NCI-H2171 treated with DMSO at 0.1 percent for 48 hours (cell line): ENCODE results near the gene ZNF853.
"Not testable (repeated sequence)": the region's sequence is repeated elsewhere in the genome, so short reads cannot be mapped to it uniquely, and the experiment has no call there.

Experiments
- DNase-seq: peaks from one replicate; lab custom pipeline; 2025; lab: John Stamatoyannopoulos, UW

The ZNF853 gene

GRCh38 chr7:6606866-6607583 is 8.4 kb upstream of the ZNF853 start:
- no peak for DNase-seq

- DNase-seq = no peak
Observed at GRCh38 chr7:6607651-6608051, 7.8 kb upstream of the ZNF853 start.

GRCh38 chr7:6608081-6608480 is 7.3 kb upstream of the ZNF853 start:
- no peak for DNase-seq

GRCh38 chr7:6608794-6609193 is 6.6 kb upstream of the ZNF853 start:
- DNase-seq = no peak

- DNase-seq = no peak
Observed at GRCh38 chr7:6612819-6613218, 2.6 kb upstream of the ZNF853 start.

GRCh38 chr7:6613706-6614105 is 1.7 kb upstream of the ZNF853 start:
- no peak for DNase-seq

- no peak for DNase-seq
Observed at GRCh38 chr7:6615723-6616555, 529 bp downstream of the ZNF853 start.

GRCh38 chr7:6616854-6617643 is 1.6 kb downstream of the ZNF853 start:
- no peak for DNase-seq

- DNase-seq = no peak
Observed at GRCh38 chr7:6618621-6619020, 3.2 kb downstream of the ZNF853 start.

- DNase-seq = no peak
Observed at GRCh38 chr7:6619961-6620360, 4.6 kb downstream of the ZNF853 start.

- DNase-seq = peak; percentile 42
Observed at GRCh38 chr7:6621195-6622133, 6.1 kb downstream of the ZNF853 start.

- no peak for DNase-seq
Observed at GRCh38 chr7:6622134-6622710, 6.8 kb downstream of the ZNF853 start.

GRCh38 chr7:6623589-6624245 is 8.3 kb downstream of the ZNF853 start:
- DNase-seq = no peak

GRCh38 chr7:6624246-6624611 is 8.8 kb downstream of the ZNF853 start:
- DNase-seq = no peak

- DNase-seq = peak; percentile 87
Observed at GRCh38 chr7:6628045-6628444, 12.6 kb downstream of the ZNF853 start.

- no peak for DNase-seq
Observed at GRCh38 chr7:6630007-6630849, 14.8 kb downstream of the ZNF853 start.

GRCh38 chr7:6631605-6632004 is 16.2 kb downstream of the ZNF853 start:
- no peak for DNase-seq

- no peak for DNase-seq
Observed at GRCh38 chr7:6634021-6634420, 18.6 kb downstream of the ZNF853 start.

- not testable (repeated sequence) for DNase-seq
Observed at GRCh38 chr7:6634971-6635370, 19.6 kb downstream of the ZNF853 start.
